ENCODE results near the gene STEAP1B.

Gene STEAP1B

DNA sequence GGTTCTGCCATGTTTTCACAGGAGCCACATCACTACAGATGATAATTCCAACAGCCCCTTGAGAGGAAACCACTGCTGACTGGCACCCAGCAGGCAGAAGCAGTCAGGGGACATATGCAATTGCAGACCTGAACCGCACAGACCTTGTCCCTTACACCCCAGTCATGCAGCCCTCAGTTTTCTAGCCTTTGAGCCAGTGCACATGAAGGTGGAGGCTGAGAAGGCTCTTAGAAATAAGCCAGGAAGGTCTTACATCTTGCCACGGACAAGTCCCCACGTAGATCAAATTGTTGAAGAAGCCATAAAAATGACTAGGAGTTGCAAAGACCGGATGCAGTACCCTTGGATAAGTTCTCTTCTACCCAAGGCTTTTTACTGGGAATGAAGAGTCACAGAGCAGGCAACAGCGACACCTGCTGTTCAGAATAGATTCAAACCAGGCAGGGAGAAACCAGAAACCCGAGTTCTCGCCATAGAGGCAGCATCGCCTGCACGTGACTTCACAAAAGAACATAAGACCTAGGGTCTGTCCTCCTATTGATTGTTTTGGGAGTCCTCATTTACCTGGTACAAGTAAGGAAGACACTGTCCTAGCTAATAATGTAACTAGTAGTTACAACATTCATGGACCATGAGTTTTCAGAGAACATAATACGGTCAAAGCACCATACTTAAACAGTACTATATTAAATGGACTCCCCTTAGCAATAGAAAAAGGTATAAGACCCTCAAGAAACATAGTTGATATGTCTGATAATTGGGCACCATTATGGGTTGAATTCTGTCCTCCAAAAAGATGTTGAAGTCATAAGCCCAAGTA is 11.1 kb downstream of the STEAP1B start:
- DNase-seq (ENCODE audit: low read depth), result peak; percentile 72
- H3K4me3 ChIP-seq (ENCODE audit: low read depth, low read length), result no peak overlapping the region
- TF ChIP-seq, protein P1, sequence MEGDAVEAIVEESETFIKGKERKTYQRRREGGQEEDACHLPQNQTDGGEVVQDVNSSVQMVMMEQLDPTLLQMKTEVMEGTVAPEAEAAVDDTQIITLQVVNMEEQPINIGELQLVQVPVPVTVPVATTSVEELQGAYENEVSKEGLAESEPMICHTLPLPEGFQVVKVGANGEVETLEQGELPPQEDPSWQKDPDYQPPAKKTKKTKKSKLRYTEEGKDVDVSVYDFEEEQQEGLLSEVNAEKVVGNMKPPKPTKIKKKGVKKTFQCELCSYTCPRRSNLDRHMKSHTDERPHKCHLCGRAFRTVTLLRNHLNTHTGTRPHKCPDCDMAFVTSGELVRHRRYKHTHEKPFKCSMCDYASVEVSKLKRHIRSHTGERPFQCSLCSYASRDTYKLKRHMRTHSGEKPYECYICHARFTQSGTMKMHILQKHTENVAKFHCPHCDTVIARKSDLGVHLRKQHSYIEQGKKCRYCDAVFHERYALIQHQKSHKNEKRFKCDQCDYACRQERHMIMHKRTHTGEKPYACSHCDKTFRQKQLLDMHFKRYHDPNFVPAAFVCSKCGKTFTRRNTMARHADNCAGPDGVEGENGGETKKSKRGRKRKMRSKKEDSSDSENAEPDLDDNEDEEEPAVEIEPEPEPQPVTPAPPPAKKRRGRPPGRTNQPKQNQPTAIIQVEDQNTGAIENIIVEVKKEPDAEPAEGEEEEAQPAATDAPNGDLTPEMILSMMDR (IDR thresholded peaks at IDR 0.05; ENCODE audit: low read depth, low read length), result peak; percentile 93
- TF ChIP-seq MYC (IDR thresholded peaks at IDR 0.05; ENCODE audit: low read depth, low read length), result no peak
- TF ChIP-seq, protein P2, sequence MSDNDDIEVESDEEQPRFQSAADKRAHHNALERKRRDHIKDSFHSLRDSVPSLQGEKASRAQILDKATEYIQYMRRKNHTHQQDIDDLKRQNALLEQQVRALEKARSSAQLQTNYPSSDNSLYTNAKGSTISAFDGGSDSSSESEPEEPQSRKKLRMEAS (IDR thresholded peaks at IDR 0.05; ENCODE audit: low read depth, low read length), result peak; percentile 80
- TF ChIP-seq POLR2A (IDR thresholded peaks at IDR 0.05; ENCODE audit: extremely low read depth, insufficient read length), result no peak

DNA sequence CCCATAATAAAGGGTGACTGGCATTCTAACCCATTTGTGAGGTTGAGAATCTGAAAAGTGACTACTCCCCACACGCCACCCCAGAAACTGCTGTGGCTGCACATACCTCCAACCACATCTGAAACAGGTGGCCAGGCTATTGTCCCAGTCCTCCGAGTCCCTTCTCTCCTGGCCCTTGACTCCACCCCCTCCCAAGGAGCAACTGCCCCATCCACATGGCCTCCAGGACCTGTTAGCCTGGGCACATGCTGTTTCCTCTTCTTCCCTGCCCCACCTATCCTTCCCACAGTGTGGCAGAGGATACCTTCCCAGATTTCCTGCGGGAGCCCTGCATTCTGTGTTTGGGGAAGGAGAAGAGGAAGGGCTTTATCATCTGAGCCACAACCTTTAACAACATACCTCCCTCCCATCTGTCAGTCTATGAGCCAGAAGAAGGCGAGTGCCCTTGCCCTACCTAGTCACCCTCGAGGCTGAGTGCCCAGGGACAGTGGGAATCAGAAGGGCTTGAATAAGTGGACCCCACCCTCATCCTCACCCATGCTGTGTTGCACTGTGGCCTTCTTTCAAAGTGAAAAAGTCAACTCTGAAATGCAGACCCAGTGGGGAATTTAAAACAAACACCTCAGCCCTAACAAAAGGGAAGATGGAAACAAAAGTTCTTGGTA is 11.9 kb downstream of the STEAP1B start:
- TF ChIP-seq, protein P1 (IDR thresholded peaks at IDR 0.05; ENCODE audit: low read depth, low read length), result no peak
- TF ChIP-seq, protein P2 (IDR thresholded peaks at IDR 0.05; ENCODE audit: low read depth, low read length), result no peak
- TF ChIP-seq MYC (IDR thresholded peaks at IDR 0.05; ENCODE audit: low read depth, low read length), result no peak
- TF ChIP-seq POLR2A (IDR thresholded peaks at IDR 0.05; ENCODE audit: extremely low read depth, insufficient read length), result no peak
- no peak overlapping the region for H3K4me3 ChIP-seq (ENCODE audit: low read depth, low read length)
- no peak for DNase-seq (ENCODE audit: low read depth)

DNA sequence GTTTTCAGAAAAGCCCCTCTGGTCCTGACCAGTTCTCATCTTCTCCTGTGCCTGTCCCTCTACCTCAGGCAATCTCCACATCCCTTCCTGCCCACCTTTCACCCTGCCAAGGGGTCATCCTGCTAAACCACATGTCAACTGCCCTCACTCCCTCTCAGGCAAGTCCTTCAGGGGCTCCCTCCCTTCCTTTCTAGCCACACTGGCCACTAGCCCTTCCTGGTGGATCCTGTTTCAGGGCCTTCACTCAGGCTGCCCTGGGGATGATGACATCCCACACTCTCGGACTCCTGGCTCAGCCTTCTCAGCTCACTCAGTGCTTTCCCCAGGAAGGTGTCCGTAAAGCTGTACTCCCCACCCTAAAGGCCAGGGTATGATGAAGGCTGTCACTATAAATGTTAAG is 13.4 kb downstream of the STEAP1B start:
- DNase-seq (ENCODE audit: low read depth), result no peak
- H3K4me3 ChIP-seq (ENCODE audit: low read depth, low read length), result no peak overlapping the region
- no peak for TF ChIP-seq POLR2A (IDR thresholded peaks at IDR 0.05; ENCODE audit: extremely low read depth, insufficient read length)
- no peak for TF ChIP-seq MYC (IDR thresholded peaks at IDR 0.05; ENCODE audit: low read depth, low read length)
- TF ChIP-seq, protein P1 (IDR thresholded peaks at IDR 0.05; ENCODE audit: low read depth, low read length), result no peak
- TF ChIP-seq, protein P2 (IDR thresholded peaks at IDR 0.05; ENCODE audit: low read depth, low read length), result no peak

DNA sequence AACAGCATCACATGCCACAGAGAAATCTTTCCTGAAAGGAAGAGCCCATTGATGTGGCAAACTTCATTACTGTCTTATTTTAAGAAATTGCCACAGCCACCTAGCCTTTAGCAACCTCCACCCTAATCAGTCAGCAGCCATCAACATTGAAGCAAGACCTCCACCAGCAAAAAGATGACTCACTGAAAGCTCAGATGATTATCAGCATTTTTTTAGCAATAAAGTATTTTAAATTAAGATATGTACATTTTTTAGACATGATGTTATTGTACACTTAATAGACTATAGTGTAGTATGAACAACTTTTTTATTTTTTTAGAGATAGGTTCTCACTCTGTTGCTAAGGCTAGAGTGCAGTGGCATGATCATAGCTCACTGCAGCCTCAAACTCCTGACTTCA is 14.8 kb downstream of the STEAP1B start:
- H3K4me3 ChIP-seq (ENCODE audit: low read depth, low read length), result no peak overlapping the region
- TF ChIP-seq, protein P2 (IDR thresholded peaks at IDR 0.05; ENCODE audit: low read depth, low read length), result no peak
- TF ChIP-seq, protein P1 (IDR thresholded peaks at IDR 0.05; ENCODE audit: low read depth, low read length), result no peak
- no peak for TF ChIP-seq POLR2A (IDR thresholded peaks at IDR 0.05; ENCODE audit: extremely low read depth, insufficient read length)
- no peak for TF ChIP-seq MYC (IDR thresholded peaks at IDR 0.05; ENCODE audit: low read depth, low read length)
- DNase-seq (ENCODE audit: low read depth), result no peak

DNA sequence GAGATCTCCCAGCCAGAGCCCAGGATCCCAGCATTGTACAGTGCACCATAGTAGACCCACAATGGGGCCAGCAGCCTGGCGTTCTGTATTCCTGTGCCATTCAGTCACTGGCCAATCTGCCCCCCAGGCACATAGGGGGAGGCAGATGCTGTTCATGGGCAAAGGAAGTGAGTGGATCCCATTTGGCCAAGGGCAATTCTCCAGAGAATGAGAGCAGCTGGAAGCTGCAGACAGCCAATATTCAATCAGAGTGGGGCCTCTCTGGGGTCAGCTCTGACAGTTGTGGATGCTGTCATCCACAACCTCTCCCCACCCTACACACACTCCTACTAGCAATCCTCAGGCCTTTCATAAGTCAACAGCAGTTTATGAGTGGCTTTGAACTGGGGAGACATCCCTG is 17.5 kb downstream of the STEAP1B start:
- no peak overlapping the region for H3K4me3 ChIP-seq (ENCODE audit: low read depth, low read length)
- no peak for DNase-seq (ENCODE audit: low read depth)
- TF ChIP-seq POLR2A (IDR thresholded peaks at IDR 0.05; ENCODE audit: extremely low read depth, insufficient read length) (no peak), MYC (IDR thresholded peaks at IDR 0.05; ENCODE audit: low read depth, low read length) (no peak)
- TF ChIP-seq, protein P1 (IDR thresholded peaks at IDR 0.05; ENCODE audit: low read depth, low read length), result no peak
- TF ChIP-seq, protein P2 (IDR thresholded peaks at IDR 0.05; ENCODE audit: low read depth, low read length), result no peak
